T-helper 1 cell treated with Interleukin-12 subunit alpha and Interleukin-12 subunit beta and Interleukin-4 antibody, amounts not matched to agents 30 μg/mL and 1 μg/mL, for 36 hours (primary cell): ENCODE data around the gene METTL25B.

Source experiments
- H3K27ac Mint-ChIP-seq: one replicate; pipeline ENCODE4 v1.8.0; 2021; ENCODE audit warnings: mild to moderate bottlenecking, mixed read lengths
- H3K27me3 Mint-ChIP-seq: one replicate; pipeline ENCODE4 v1.8.0; 2021; ENCODE audit warnings: low read depth, mixed read lengths
- H3K36me3 Mint-ChIP-seq: one replicate; pipeline ENCODE4 v1.8.0; 2021; ENCODE audit warnings: low read depth, mixed read lengths
- H3K4me1 Mint-ChIP-seq: one replicate; pipeline ENCODE4 v1.8.0; 2021; ENCODE audit warnings: low read depth, mixed read lengths
- H3K4me3 Mint-ChIP-seq: one replicate; pipeline ENCODE4 v1.8.0; 2021; ENCODE audit warnings: mild to moderate bottlenecking, moderate library complexity, mixed read lengths
- H3K9me3 Mint-ChIP-seq: one replicate; pipeline ENCODE4 v1.8.0; 2021; ENCODE audit warnings: mixed read lengths

METTL25B gene

DNA sequence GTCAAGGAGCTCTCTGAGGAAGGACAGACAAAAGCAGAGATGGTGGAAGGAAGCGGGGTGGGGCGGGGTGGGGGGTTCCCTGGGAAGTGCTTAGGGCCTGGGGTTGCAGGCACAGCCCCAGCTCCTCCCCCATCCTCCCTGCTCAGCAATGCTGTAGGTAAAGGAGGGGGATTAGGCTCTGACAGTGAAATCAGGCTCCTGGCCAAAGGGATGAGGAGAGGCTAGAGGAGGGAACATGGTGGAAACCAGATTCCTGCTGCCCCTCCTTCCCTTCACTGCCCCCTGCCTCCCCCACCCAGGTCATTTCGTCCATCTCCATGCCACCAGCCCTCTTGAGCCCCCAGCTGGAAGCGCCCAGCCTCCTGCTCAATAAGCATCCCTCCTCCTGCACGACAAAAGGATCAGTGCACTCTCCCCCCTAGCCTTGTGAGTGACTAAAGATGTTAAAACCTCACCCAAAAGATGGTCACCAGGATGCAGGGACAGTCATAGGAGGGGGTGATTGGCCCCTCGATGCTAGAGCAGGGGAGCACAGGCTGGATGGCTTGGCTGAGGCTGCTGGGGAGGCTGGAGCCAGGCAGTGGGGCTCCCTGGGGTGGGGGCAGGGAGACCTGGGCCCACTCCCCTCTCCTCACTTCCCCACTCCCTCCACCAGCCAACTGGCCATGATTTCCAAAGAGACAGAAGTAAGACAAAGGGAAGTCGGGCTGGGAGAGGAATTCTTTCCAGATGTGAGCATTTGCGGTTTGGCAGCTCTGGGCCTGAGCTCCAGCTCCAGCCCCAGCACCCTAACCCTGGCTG lies 20.7 kb upstream of the METTL25B start:
- Mint-ChIP-seq H3K4me1 (peaks cover 17% of the 10 kb centered on the region), H3K36me3 (peaks cover 1% of the 10 kb centered on the region), H3K4me3 (no peak overlapping the region), H3K27me3 (peaks cover 42% of the 10 kb centered on the region), H3K27ac (no peak overlapping the region), H3K9me3 (no peaks in the 10 kb centered on the region)

DNA sequence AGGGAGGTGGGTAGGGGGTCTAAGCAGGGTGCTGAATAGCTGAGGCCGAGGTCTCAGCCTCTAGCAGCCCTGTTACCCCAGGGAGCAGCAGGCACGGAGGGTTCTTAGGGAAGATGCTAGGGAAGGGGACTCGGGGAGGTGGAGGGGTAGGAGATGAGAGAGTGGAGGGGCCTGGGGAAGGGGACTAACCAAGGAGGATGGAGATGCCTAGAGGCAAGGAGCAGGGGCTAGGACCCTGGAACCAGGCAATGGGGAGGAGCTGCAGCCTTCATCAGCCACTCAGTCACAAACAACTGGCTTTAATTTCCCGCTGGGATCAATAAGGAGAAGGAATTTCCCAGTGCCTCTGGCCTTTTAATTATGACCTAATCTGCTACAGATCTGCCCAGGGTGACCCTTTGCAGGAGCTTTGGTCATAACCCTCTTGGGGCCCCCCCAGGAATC lies 20.0 kb upstream of the METTL25B start:
- Mint-ChIP-seq H3K27me3 (peaks cover 35% of the 10 kb centered on the region), H3K4me3 (no peak overlapping the region), H3K36me3 (peaks cover 1% of the 10 kb centered on the region), H3K4me1 (peaks cover 17% of the 10 kb centered on the region), H3K9me3 (no peaks in the 10 kb centered on the region), H3K27ac (no peak overlapping the region)

DNA sequence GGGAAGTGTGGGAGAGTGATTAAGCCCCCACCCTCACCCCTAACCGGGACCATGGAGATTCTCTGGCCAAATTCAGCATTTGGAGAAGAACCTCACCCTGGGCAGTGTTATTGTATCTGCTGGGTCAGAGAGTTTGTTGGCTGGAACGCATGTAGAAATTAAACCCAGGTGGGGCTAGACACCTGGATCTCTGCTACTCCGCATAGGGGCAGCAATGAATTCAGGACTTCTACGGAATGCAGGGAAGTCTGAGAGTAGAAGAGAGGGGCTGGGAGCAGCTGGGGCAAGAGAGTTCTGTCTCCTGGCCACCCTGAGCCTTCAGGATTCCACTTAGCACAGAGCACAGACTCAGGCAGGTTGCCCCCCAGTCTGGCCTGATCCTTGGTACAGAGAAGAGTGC lies 19.2 kb upstream of the METTL25B start:
- Mint-ChIP-seq H3K9me3 (no peaks in the 10 kb centered on the region), H3K4me3 (no peak overlapping the region), H3K27me3 (peaks cover 27% of the 10 kb centered on the region), H3K27ac (no peak overlapping the region), H3K4me1 (peaks cover 17% of the 10 kb centered on the region), H3K36me3 (peaks cover 1% of the 10 kb centered on the region)

DNA sequence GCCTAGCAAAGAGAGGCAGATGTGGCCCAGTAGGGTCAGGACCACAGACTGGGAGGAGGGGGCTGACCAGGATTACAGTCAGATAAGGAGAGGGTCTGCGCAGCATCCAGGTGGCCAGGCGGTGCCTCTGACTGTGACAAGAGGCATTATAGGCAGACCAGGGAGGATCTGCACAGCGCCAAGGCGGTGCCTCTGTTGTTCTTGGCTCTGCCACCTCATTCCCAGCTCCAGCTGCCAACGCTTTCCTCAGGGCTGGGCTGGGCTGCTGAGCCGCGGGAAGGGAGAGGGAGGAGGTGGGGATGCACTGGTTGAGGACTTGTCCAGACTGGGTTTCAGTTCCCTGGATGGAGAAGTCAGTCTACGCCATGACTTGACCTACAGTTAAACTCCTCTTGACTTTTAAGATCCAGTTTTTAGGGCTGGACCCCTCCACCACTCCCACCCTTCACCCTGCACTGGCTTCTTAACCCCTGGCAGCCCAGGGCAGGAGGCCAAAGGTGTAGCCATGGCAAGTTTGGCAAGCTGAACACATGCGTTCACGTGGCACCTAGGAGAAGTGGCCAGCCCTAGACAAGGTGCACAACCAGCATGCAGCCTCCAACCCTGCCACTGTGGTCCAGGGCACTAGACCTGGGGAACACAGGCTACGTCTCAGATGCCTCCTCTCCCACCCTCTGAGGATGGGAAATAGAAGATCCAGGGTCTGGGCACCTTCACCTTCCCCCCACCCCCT lies 18.3 kb upstream of the METTL25B start:
- H3K9me3 Mint-ChIP-seq = no peaks in the 10 kb centered on the region
- H3K27me3 Mint-ChIP-seq = peaks cover 20% of the 10 kb centered on the region
- peaks cover 1% of the 10 kb centered on the region for H3K36me3 Mint-ChIP-seq
- no peak overlapping the region for H3K27ac Mint-ChIP-seq
- no peak overlapping the region for H3K4me3 Mint-ChIP-seq
- H3K4me1 Mint-ChIP-seq = peaks cover 16% of the 10 kb centered on the region

DNA sequence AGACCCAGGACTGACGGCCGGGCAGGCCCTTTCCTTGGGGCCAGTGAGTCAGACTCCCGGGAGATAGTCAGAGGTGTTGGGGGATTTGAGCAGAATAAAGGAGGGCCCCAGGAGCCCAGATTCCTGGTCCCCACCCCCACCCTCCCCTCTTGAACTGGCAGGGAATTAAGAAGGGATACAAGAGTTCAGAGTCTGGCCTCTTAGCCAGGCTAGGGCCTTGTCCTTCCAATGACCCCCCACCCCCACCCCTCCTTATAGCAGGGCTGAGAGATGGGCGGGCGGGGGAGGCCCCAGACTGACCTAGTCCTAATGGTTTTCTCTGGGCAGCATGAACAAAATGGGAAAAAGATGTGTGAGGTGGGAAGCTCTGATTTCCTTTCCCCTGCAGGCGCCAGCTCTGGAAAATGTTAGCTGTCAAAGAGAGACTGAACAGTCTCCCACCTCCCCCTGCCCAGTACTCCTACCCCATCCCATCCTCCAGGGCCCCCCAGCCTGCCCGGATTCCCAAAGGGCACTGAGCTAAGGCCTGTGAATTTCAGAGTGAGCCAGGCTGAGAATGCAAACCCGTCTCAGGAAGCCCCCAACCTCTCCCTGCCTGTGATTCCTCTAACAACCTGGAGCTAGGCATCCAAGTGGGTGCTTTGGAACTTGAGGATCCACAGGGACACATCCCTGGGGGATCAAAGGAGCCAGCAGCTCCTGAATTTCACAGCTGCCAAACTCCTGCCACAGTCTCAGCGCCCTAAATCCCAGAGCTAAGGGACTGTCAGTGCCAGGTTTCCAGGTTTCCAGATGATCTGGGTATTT lies 17.1 kb upstream of the METTL25B start:
- Mint-ChIP-seq H3K4me3 (no peak overlapping the region), H3K4me1 (peaks cover 7% of the 10 kb centered on the region), H3K9me3 (no peaks in the 10 kb centered on the region), H3K27me3 (peaks cover 8% of the 10 kb centered on the region), H3K27ac (no peak overlapping the region), H3K36me3 (peaks cover 7% of the 10 kb centered on the region)

DNA sequence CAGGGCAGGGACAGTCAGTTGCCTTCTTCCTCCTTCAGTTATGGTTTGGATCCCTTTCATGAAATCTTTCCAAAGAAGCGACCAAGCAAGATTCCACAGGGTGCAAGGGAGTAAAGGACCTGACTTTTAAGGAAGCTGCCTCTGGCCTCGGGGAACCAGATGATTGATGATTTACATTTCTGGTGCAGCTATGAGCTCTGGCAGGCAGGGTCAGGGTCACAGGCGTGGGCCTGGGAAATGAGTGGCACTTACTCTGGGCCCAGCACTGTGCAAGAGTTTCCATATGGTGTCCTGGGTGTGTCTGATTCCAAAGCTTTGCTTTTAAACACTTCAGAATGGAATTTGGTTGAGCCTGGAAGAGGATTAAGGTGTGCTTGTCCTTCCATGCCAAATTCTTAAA lies 15.6 kb upstream of the METTL25B start:
- H3K4me3 Mint-ChIP-seq = no peak overlapping the region
- no peaks in the 10 kb centered on the region for H3K9me3 Mint-ChIP-seq
- H3K4me1 Mint-ChIP-seq = no peaks in the 10 kb centered on the region
- H3K27ac Mint-ChIP-seq = no peak overlapping the region
- H3K36me3 Mint-ChIP-seq = peaks cover 12% of the 10 kb centered on the region
- H3K27me3 Mint-ChIP-seq = no peaks in the 10 kb centered on the region

DNA sequence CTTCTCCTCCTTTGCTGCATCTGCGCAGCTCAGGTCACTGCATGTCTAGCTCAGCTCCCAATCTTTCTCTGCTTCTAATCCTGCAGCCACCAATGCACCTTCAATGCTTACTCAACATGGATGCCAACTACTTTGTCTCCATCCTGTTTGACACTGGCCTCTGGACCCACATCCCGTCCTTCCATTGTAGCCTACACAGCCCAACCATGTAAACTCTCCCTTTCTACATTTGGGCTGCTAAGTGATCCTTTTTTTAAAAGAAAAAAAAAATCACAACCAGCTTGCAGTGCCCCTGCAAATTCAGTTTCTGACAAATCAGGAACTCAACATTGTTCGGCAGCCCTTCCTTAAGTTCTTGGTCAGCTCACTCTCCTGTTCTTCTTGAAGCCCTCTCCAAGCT lies 13.4 kb upstream of the METTL25B start:
- no peaks in the 10 kb centered on the region for H3K9me3 Mint-ChIP-seq
- H3K27ac Mint-ChIP-seq = no peak overlapping the region
- no peaks in the 10 kb centered on the region for H3K27me3 Mint-ChIP-seq
- no peaks in the 10 kb centered on the region for H3K4me1 Mint-ChIP-seq
- peaks cover 11% of the 10 kb centered on the region for H3K36me3 Mint-ChIP-seq
- no peak overlapping the region for H3K4me3 Mint-ChIP-seq

DNA sequence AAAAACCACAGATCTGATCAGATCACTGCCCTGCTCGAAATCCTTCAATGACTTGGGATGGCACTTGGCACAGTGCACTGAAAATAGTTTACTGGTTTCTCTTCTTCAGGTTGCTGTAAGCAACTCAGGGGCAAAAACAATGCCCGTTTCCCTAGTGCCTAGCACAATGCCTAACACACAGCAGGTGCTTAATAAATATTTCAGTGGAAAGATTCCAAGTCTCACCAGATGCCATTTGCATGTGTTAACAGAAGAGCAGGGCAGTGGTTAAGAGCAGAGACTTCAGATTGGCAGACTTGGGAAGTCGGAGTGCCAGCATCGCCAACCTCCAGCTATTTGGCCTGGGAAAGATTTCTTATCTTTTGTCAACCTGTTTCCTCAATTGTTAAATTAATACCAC lies 10.9 kb upstream of the METTL25B start:
- Mint-ChIP-seq H3K36me3 (peaks cover 20% of the 10 kb centered on the region), H3K27ac (no peak overlapping the region), H3K4me1 (peaks cover 6% of the 10 kb centered on the region), H3K9me3 (no peaks in the 10 kb centered on the region), H3K27me3 (no peaks in the 10 kb centered on the region), H3K4me3 (no peak overlapping the region)

DNA sequence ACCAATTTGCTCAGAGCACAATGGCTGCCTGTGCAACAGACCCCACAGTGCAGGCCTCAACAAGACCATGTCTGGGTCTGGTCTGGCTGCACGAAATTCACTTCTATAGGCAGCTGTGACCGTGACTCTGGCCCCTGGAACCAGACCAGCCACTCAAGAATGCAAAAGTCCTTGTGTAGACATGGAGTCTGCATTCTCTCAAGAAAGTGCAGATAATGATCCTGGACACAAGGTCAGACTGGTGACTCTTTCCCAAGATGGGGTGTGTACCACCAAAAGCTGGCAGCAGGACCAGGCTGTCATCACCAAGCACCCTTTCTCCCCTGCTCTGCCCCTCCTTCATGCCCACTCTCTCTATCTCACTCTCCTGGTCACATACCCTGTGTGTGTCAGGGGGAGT lies 7.1 kb upstream of the METTL25B start:
- H3K4me3 Mint-ChIP-seq = peak overlapping the region; percentile 12
- no peaks in the 10 kb centered on the region for H3K27me3 Mint-ChIP-seq
- no peaks in the 10 kb centered on the region for H3K9me3 Mint-ChIP-seq
- H3K4me1 Mint-ChIP-seq = peaks cover 21% of the 10 kb centered on the region
- peak overlapping the region; percentile 89 for H3K27ac Mint-ChIP-seq
- H3K36me3 Mint-ChIP-seq = peaks cover 36% of the 10 kb centered on the region

DNA sequence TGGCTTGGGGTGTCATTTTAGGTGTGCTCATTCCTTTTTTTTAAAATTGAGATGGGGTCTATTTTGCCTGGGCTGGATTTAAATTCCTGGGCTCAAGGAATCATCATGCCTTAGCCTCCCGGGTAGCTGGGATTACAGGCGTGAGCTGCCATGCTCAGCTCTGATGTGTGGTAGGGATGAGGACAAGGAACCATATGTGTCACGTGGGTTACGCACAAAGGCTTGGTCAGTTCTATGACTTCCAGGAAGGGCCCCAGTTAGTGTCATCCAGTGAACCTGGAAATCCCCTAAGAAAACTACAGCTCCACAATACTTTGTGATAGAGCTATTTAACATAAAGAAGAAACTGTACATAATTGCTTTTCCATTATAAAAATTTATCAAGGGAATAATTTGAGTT lies 6.7 kb upstream of the METTL25B start:
- Mint-ChIP-seq H3K4me3 (peak overlapping the region; percentile 12), H3K9me3 (no peaks in the 10 kb centered on the region), H3K27ac (peak overlapping the region; percentile 89), H3K27me3 (no peaks in the 10 kb centered on the region), H3K36me3 (peaks cover 36% of the 10 kb centered on the region), H3K4me1 (peaks cover 21% of the 10 kb centered on the region)

DNA sequence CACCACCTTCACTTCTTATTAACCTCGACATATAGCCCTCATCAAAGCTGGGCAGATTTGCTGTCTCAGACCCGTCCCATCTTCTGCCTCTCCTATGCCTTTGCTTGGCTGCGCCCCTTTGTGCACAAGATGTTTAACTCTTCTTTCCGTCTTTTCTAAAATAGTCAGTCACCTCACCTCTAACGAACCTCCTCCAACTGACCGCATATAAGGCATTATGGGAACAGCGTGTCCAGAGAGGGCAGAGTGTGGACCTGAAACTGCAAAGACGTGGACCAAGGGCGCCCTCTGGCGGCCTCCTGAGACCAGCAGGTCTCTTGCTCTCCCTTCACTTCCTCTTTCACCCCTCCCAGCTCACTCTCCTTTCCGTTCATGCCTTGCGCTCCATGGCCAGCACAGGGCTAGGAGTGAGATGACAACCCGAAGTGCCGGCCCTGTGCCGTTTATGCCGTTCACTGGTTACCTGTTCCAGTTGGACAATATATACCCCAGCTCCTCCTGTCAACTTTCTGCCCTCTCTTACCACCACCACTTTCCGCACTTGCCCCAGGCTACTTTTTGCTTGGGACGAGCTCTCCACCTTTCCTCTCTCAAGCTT lies 2.5 kb upstream of the METTL25B start:
- Mint-ChIP-seq H3K4me1 (peaks cover 37% of the 10 kb centered on the region), H3K27ac (no peak overlapping the region), H3K36me3 (peaks cover 35% of the 10 kb centered on the region), H3K9me3 (no peaks in the 10 kb centered on the region), H3K27me3 (no peaks in the 10 kb centered on the region), H3K4me3 (no peak overlapping the region)

DNA sequence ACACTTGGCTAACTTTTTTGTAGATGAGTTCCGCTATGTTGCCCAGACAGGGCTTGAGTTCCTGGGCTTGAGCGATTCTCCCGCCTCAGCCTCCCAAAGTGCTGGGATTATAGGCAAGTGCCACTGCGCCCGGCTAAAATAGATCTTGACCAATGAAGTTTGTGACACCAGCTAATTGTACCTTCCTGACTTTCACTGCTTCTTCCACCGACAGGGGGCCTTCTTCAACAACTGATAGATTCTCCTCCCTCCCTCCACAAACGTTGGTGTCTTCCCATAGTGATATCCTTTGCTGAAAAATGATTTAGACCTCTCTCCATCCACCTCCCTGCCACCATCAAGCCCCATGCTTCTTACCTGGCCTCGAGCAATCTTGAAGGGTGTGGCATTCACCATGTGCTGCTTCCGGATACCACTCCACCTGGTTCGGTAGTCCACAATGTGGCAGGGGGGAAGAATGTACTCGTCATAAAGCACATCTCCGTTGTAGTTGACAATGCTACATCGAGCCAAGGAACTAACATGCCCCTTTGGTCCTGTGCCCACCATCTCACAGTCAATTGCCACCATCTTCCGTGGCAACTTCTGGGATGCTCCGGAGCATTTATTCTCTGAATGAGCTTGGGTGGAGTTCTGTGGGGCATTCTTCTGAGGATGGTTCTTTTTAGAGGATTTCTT lies 1.6 kb upstream of the METTL25B start:
- H3K9me3 Mint-ChIP-seq = no peaks in the 10 kb centered on the region
- H3K27ac Mint-ChIP-seq = peak overlapping the region; percentile 99
- peaks cover 29% of the 10 kb centered on the region for H3K36me3 Mint-ChIP-seq
- H3K4me3 Mint-ChIP-seq = no peak overlapping the region
- H3K27me3 Mint-ChIP-seq = no peaks in the 10 kb centered on the region
- H3K4me1 Mint-ChIP-seq = peaks cover 39% of the 10 kb centered on the region

DNA sequence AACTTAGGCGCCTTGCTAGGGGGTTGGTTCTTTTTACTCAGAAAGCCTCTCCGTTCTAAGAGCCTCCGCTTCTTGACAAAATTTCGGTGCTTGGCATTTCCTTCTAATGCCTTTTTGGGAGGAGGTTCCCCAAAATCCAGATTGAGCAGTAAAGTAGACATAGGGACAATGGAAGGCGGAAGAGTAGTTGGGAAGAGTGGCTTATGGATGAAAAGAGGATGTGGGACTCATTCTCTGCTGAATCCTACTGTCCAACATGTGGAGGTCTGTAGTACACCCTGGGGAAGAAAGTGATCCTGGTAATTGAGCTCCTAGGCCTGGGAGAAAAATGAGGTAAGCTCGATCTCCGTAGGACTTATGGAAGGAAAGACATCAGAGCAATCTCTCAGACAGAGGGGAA lies 777 bp upstream of the METTL25B start:
- no peaks in the 10 kb centered on the region for H3K9me3 Mint-ChIP-seq
- no peaks in the 10 kb centered on the region for H3K27me3 Mint-ChIP-seq
- H3K4me1 Mint-ChIP-seq = peaks cover 40% of the 10 kb centered on the region
- H3K27ac Mint-ChIP-seq = peak overlapping the region; percentile 99
- H3K4me3 Mint-ChIP-seq = no peak overlapping the region
- peaks cover 28% of the 10 kb centered on the region for H3K36me3 Mint-ChIP-seq
